ENCODE measurements around the gene TCERG1L.

The TCERG1L gene

GRCh38 chr10:131065673-131066305 lies 245.7 kb downstream of the TCERG1L start:
- DNase-seq (ENCODE audit: low read depth) = no peak

DNA sequence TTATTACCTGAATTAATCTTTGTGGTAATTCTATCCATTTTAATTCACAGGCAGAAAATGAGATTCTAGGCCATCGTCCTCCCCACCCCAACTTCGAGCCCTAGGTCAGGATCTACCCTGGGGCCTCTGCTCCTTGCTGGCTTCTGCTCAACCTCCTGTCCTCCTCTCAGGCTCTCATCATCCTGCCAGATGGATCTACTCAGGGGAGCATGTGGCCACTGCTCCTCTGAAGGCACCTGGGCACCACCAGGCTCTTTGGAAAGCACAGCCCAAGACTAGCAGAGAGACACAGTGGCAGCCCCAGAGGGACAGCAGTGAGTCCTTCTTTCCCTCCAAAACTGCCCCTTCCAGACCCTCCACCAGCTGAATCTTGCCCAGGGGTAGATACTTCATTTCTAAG lies 248.2 kb downstream of the TCERG1L start:
- DNase-seq (ENCODE audit: low read depth) = no peak

DNA sequence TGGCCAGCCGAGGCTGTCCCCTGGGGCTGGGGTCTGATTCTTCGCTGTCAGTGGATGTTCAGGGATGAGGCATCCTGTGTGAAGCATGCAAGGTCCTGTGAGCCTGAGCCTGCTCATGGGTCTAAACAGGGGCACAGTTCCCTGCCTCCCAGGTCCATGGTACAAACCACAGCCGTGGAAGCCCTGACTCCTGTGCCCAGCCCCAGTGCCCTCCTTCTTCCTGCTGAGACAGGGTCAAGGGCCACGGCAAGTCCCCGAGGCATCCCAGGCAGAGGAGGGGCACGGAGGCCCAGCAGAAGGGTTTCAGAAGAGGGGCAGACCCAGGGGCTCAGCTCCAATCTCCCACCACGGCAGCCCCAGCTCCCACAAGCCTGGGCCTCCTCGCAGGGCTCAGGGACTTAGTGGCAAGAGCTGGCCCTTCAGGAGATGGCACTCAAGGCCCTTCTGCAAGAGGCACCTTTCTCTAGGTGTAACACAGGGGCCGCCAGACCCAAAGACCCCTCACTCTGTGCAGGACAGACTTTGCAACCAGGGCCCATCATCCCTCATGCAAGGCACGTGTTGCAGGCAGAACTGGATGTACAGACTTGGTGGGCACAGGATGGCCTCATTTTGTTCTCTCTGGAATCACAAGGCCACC lies 248.8 kb downstream of the TCERG1L start:
- no peak for DNase-seq (ENCODE audit: low read depth)

- no peak for DNase-seq (ENCODE audit: low read depth)
These were observed 250.3 kb downstream of the TCERG1L start for GRCh38 chr10:131061216-131061615.

DNA sequence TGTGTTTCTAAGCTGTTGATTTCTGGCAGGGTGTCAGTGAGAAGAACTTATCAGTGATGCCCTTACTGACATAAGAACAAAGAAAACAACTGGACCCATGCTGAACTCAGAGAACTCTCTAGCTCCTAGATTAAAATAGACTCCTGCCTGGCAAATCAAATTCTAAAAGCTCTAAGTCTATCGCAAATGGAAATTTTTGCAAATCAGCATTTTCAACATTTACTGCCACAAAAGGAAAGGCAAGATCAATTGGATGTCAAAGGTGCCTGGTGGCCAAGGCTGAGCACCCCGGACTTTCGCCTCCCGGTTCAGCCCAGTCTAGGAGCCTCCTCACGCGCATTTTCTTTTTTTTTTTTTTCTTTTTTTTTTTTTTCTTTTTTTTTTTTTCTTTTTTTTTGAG lies 251.6 kb downstream of the TCERG1L start:
- DNase-seq (ENCODE audit: low read depth) = no peak

DNA sequence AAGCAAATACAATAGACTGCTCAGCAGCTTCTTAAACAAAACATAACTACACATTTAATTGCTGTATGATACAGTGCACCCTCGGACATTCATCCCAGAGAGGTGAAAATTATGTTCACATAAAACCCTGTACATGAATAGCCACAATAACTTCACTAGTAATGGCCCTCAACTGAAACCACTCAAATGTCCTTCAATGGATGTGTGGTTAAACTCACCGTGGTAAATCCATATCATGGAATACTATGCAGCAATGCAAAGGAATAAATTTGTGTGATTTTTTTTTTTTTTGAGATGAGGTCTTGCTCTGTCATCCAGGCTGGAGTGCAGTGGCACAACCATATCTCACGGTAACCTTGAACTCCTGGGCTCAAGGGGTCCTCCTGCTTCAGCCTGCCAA lies 252.7 kb downstream of the TCERG1L start:
- no peak for DNase-seq (ENCODE audit: low read depth)

DNA sequence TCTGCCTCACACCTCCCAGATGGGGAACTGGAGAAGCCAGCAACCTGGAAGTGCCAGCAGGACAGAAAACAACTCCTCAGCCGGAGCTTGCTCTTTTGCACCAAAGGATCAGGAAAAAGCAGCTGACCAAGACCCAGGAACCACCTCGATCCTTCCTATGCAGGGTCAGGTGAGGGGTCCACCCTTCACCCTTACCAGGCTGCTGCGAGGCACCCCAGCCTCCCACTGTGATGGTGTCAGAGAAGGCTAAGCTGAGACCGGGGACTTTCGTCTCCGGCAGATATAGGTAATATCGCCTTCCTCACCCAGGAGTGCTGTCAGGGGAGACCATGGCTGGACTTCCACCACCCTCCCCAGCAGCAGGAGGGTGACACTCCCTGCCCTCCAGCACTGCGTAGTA lies 254.7 kb downstream of the TCERG1L start:
- no peak for DNase-seq (ENCODE audit: low read depth)

DNA sequence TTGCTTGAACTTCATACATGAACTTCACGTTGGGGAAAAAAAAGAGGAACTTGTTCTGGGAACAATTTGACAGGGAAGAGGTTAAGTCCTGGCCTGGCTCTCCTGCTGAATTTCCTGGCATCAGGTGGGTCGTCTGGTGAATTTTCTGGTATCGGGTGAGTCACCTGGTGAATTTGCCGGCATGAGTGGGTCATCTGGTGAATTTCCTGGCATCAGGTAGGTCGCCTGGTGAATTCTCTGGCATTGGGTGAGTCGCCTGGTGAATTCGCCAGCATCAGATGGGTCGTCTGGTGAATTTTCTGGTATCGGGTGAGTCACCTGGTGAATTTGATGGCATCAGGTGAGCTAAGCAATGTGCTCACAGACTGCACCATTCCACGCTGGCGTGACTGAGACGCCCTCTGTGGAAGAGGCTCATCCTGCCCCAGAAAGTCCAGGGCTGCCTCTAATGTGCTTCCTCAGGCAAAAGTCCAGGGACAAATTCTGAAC lies 255.4 kb downstream of the TCERG1L start:
- DNase-seq (ENCODE audit: low read depth) = no peak

GRCh38 chr10:131055437-131055836 lies 256.1 kb downstream of the TCERG1L start:
- DNase-seq (ENCODE audit: low read depth) = no peak

DNA sequence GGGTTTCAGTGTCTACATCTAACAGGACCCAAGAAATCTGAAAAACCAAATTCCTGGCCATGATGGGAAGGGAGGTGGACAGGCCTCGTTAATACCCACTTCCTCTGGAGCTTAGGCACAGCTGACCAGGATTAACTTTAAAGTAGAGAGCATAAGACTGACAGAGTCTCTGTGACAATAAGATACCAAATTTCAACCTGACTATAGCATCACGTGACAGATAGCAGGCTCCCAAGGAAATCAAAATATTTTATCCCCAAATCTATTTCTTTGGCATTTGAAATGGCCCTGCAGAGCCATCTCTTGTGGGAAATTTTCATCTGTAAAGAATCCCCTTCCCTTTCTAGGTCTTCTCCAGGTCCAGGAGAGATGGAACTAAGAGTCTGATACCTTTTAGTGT lies 258.3 kb downstream of the TCERG1L start:
- no peak for DNase-seq (ENCODE audit: low read depth)

DNA sequence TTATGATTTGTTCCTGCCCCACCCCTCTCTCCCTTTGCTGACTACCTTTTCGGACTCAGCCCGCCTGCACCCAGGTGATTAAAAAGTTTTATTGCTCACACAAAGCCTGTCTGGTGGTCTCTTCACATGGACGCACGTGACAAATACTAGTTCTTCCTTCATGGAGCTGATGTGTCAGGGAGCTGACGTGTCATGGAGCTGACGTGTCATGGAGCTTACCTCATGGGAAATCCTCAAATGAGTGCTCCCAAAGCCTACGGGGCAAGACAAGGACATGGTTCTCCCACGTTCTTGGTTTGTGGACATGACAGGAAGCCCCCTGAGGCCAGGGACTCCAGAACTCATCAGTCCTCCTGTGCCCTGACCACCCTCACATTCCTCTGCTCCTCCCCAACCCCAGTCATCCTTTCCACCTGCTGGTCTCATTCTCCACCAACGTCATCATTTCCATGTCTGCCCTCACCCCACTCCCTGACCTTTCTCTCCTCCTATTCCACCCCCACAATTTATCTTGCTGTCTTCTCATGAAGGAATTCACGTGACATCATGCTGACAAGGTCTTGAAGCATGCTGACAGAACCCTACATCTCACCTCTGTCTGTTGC lies 261.3 kb downstream of the TCERG1L start:
- DNase-seq (ENCODE audit: low read depth) = no peak

DNA sequence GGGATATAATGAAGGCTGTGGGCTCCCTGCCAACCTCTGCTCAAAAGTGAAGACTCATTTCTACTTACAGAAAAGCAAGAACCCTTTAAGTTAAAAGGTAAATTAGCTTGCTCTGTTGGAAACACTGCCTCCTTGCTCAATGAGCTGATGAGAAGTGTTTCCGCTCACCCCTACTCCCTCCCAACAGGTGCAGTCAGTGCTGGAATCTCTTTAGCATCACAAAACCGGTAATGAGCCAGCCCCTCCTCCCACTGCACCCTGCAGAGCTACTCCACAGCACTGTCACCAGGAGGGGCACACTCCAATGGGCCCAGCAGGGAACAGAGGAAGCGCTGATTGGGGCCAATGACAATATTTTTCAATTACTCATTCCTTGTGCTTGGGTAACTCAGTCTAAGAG lies 262.5 kb downstream of the TCERG1L start:
- DNase-seq (ENCODE audit: low read depth) = no peak

DNA sequence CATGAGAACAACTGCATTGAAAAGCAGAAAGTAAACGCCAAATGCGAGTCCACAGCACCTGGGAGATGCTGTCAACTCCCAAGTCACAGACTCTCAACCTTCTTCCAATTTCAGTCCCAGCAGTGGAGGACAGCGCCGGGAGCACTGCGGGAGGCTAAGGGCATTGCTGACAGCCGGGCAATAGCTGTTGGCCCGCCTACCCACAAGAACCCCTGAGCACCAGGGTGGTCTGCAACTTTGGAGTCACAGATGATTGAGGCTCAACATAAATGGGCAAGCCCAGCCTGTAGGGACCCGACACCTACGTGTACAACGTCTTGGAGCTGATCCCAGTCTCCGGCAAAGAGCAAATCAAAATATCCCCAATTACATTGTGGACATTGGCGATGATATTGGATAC lies 262.9 kb downstream of the TCERG1L start:
- no peak for DNase-seq (ENCODE audit: low read depth)

DNA sequence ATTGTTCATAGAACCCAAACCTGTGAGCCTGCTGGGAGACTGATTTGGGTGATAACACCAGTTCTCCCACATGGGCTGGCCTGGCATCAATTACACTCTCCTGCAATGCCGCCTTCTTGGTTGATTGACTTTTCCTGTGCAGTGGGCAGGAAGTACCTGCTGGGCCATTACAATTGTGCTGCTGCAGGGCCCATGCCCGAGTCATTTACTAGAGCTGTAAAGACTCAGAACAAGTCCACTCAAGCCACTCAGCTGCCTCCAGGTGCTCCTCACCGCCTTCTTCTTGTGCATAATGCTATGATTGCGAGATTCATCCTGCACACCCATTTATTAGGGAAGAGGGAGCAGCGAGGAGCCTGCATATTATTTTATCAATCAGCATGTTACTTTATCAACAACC lies 264.0 kb downstream of the TCERG1L start:
- no peak for DNase-seq (ENCODE audit: low read depth)

GRCh38 chr10:131046194-131046593 lies 265.3 kb downstream of the TCERG1L start:
- DNase-seq (ENCODE audit: low read depth) = no peak

- no peak for DNase-seq (ENCODE audit: low read depth)
These were observed 267.0 kb downstream of the TCERG1L start for GRCh38 chr10:131044379-131045111.

- DNase-seq (ENCODE audit: low read depth) = no peak
These were observed 268.4 kb downstream of the TCERG1L start for GRCh38 chr10:131043039-131043691.

All from stimulated activated CD8-positive, alpha-beta memory T cell treated with anti-CD3 and anti-CD28 coated beads, Interleukin-12 subunit alpha, Interleukin-12 subunit beta, amount 100 ng/mL, for 4 hours (primary cell).